Hindlimb muscle (tissue), 1 donor: ENCODE measurements around the gene PPP2R5A. TPM values are rescaled to one million over a fixed set of nuclear protein-coding genes. Genes with fewer than 3 reads are reported as not detected.
"Not testable (repeated sequence)": the region's sequence is repeated elsewhere in the genome, so short reads cannot be mapped to it uniquely, and the experiment has no call there.

Experiments
- DNase-seq: peaks from one replicate; pipeline ENCODE4 v3.0.0-alpha.2; 2013
- polyA plus RNA-seq: library from polyadenylated mRNA; unstranded; fragments of 120-200 nt; gene quantifications from one replicate; pipeline ENCODE4 v1.2.1, GENCODE V29; 2013; ENCODE audit not compliant: insufficient read length

PPP2R5A gene
- polyA plus RNA-seq, 1 donor: 26.6 TPM

GRCh38 chr1:212359794-212360479 is 74.7 kb downstream of the PPP2R5A start:
- no peak for DNase-seq

- DNase-seq: no peak
These were observed 79.8 kb downstream of the PPP2R5A start for GRCh38 chr1:212364985-212365384.

DNA sequence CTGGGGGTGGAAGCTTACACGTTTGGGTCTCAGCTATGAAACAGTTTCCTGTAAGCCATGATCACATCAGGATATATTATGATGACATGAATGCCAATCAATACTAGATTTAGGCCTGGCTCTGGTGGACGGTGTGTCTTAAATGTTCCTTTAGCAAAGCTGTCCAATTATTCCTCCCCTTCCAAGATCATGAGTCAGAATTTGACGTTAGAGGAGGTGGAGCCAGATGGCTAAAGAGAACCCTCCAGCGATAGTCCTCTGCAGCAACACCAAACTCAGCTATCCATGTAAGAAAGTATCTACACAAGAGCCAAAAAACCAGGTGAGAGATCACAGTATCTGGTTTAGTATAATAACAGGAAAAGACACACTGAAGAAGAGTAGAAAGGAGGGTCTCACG is 81.7 kb downstream of the PPP2R5A start:
- no peak for DNase-seq

DNA sequence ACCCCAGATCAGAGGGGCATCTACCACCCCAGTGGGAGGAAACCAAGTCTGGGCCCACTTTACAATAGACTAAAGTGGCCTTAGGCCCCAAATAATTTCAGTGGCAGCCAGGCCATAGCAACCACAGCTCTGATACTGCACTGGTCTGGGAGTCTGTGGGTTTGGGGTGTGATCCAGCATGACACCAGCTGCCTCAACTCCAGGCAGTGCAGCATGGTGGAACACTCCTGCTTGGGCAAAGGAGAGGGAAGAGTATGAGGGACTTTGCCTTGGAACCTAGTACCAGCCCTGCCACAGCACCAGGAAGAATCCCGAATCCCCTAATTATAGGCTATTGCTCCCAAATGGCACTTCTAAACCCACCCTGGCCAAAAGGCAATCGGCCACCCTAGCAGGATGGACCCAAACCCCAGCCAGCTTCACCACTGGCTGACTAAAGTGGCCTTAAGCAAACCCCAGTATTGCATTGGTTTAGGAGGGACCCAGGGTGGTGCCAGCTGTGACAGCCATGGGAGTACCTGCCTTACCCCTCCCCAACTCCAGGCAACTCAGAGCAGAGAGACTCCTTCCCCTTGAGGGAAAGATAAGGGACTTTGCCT is 82.4 kb downstream of the PPP2R5A start:
- DNase-seq: no peak

DNA sequence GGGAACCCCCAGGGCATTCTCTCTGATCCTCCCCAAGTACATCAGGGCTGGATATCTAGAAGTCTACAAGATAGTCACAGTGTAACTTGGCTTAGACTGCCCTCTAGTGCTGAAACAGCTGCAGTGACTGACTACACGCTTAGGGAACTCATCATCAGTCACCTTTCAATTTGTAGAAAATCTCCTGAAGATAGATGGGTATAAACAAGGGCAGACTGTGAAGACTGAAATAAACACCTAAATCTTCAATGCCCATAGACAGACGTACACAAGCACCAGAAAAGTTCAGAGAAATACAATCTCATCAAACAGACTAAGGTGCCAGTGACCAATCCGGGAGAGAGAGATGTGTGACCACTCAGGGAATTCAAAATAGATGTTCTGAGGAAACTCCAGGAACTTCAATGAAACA is 82.9 kb downstream of the PPP2R5A start:
- DNase-seq: peak; percentile 25

GRCh38 chr1:212375986-212376385 is 90.8 kb downstream of the PPP2R5A start:
- no peak for DNase-seq

- no peak for DNase-seq
These were observed 92.4 kb downstream of the PPP2R5A start for GRCh38 chr1:212377644-212378043.

DNA sequence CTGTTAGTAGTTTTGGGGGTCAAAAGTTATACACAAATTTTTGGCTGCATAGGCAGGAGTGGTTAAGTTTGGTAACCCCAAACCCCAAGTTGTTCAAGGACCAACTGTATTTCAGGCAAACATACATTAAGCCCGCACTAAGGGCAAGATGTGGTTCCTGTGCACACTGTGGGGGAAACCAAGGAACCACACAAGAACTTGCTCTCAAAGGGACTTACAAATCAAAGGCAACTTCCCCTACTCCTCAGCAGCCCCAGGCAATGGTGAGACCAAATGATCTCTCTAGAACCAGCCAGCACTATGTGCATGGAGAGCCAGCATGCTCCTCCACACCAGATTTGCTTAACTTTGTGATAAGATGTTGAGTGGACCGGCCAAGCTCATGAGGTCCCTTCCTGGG is 94.2 kb downstream of the PPP2R5A start:
- no peak for DNase-seq

DNA sequence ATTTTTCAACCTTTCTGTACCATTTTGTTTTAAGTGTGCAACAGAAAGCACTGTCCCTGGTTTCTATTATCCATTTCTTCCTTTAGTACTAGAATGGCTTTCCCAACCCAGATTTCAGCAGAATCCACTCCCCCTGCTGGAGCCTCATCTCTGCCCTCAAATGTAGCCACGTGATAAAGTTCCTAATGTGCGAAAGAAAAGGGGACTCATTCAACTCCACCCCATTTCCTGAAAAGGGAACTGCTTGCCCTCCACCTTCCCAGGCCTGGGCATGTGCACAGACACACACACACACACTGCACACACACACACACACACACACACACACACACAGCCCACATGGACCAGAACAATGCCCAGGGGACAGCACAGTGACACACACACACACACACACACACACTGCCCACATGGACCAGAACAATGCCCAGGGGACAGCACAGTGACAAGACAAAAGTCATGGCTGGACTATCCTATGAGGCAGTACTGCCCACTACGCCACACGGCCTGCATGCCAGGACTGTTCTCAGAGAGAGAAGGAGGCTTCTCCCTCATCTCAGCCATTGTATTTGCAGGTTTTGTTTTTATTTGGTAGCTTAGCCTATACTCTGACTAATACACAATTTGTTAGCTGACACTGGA is 96.3 kb downstream of the PPP2R5A start:
- DNase-seq: no peak

DNA sequence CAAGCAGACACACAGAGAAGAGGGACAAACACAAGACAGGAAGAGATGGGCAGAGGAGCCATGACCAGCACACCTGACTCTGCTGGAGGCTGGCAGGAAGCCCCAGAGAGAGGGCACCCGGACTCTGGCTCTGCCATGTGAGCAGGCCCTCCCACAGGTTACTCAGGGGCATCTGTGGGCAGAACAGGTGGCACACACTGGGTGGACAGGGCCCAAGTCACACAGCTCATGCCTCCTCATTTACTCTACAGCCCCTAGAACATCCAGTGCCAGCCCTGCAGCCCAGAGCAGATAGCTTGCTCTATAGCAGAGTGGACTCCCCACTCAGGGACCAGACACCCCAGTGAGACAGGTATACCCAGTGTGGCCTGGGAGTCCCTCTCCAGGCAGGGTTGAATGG is 100.8 kb downstream of the PPP2R5A start:
- no peak for DNase-seq

GRCh38 chr1:212388985-212389716 is 103.9 kb downstream of the PPP2R5A start:
- no peak for DNase-seq

DNA sequence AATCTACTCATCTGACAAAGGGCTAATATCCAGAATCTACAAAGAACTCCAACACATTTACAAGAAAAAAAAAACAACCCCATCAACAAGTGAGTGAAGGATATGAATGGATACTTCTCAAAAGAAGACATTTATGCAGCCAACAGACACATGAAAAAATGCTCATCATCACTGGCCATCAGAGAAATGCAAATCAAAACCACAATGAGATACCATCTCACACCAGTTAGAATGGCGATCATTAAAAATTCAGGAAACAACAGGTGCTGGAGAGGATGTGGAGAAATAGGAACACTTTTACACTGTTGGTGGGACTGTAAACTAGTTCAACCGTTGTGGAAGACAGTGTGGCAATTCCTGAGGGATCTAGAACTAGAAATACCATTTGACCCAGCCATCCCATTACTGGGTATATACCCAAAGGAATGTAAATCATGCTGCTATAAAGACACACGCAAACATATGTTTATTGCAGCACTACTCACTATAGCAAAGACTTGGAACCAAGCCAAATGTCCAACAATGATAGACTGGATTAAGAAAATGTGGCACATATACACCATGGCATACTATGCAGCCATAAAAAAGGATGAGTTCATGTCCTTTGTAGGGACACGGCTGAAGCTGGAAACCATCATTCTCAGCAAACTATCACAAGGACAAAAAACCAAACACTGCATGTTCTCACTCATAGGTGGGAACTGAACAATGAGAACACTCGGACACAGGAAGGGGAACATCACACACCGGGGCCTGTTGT is 110.6 kb downstream of the PPP2R5A start:
- not testable (repeated sequence) for DNase-seq

DNA sequence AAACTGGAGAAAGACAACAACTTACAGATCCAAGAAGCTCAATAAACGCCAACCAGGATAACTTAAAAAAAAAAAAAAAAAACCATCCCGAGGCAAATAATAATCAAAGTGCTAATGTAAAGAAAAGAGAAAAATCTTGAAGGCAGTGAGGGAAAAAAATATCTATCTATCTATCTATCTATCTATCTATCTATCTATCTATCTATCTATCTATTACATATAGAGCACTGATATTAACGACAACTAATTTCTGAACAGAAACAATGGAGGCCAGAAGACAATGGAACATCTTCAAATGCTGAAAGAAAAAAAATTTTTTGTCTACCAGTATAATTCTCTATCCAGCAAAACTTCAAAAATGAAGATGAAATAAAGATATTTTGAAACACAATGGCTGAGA is 111.4 kb downstream of the PPP2R5A start:
- DNase-seq: no peak

DNA sequence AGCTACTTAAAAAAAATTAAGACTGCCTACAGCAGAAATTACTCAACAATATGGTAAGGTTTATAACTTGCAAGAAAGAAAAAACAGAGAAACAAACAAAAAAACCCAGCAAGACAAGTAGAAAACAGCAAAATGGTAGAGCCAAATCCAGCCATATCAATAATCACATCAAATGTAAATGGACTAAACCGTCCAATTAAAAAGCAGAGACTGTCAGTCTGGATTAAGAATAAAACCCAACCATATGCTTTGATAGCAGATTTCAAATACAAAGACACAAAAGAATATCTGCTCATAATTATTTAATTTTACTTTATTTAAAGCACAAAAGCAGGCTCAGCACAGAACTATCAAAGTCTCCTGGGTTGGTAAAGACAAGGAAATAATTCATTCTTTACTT is 112.0 kb downstream of the PPP2R5A start:
- no peak for DNase-seq

- DNase-seq: no peak
These were observed 115.8 kb downstream of the PPP2R5A start for GRCh38 chr1:212401042-212401441.

- no peak for DNase-seq
These were observed 116.8 kb downstream of the PPP2R5A start for GRCh38 chr1:212401838-212402582.

DNA sequence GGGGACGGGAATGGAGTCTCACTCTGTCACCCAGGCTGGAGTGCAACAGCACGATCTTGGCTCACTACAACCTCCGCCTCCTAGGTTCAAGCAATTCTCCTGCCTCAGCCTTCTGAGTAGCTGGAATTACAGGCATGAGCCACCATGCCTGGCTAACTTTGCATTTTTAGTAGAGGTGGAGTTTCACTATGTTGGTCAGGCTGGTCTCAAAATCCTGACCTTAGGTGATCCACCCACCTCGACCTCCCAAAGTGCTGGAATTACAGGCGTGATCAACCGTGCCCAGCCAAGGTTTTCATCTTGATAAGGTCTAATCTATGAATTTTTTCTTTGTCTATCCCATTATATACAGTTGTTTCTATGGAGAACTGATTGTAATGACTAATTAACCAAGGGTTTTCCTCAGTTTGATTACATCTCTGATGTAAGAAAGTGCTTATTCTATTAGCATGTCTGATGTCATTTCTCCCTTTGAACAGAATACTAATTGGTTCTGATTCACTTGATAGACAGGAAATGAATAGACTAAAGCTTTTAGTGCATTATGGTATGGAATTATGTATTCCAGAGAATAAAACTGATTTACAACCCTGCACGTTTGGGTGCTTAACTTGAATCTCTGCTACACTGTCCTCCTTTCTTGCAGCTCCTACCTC is 117.6 kb downstream of the PPP2R5A start:
- DNase-seq: no peak

- no peak for DNase-seq
These were observed 125.1 kb downstream of the PPP2R5A start for GRCh38 chr1:212410231-212410820.
